ENCODE data around the gene ABI3. TPM values are rescaled to one million over a fixed set of nuclear protein-coding genes. Genes with fewer than 3 reads are reported as not detected.

Gene ABI3
- total and polyA plus RNA-seq, 9 of the 15 experiments (the other 6 are each of a cell fraction or from before 2014, with no cell fraction given) = not detected

DNA sequence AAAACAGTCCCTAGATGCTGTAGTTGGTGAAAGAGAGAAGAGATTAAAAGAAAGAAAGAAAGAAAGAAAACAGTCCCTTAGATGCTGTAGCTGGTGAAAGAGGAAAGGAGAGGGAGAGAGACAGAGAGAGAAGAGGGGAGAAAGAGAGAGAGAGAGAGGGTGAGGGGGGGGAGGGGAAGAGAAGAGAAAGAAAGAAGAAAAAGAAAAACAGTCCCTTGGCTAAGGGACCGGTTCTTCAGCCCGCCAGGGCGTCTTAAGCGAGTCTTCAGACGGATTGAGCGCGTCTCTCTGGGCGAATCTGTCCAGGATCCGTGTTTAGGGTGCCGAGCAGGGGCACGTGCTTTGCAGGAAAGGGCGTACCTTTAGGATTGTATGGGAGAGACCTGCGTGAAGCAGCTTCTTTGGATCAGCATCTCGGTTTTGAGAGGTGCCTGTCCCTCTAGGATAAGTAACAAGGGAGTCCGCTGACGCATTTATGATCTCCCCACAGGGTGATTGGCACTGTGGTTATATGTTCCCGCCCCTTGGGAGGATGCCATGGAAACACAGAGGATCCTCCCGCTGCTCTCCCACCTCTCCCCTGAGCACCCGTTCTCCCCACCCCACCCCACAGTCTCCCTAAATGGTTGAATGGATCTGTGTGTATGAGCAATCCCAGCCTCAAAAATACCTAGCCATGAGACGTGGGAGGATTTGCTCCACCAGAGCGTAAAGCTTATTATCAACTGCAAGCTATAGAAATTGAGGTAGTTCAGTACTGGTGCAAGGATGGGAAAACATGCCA lies 16.8 kb upstream of the ABI3 start (continued):
- TF ChIP-seq, protein P1, sequence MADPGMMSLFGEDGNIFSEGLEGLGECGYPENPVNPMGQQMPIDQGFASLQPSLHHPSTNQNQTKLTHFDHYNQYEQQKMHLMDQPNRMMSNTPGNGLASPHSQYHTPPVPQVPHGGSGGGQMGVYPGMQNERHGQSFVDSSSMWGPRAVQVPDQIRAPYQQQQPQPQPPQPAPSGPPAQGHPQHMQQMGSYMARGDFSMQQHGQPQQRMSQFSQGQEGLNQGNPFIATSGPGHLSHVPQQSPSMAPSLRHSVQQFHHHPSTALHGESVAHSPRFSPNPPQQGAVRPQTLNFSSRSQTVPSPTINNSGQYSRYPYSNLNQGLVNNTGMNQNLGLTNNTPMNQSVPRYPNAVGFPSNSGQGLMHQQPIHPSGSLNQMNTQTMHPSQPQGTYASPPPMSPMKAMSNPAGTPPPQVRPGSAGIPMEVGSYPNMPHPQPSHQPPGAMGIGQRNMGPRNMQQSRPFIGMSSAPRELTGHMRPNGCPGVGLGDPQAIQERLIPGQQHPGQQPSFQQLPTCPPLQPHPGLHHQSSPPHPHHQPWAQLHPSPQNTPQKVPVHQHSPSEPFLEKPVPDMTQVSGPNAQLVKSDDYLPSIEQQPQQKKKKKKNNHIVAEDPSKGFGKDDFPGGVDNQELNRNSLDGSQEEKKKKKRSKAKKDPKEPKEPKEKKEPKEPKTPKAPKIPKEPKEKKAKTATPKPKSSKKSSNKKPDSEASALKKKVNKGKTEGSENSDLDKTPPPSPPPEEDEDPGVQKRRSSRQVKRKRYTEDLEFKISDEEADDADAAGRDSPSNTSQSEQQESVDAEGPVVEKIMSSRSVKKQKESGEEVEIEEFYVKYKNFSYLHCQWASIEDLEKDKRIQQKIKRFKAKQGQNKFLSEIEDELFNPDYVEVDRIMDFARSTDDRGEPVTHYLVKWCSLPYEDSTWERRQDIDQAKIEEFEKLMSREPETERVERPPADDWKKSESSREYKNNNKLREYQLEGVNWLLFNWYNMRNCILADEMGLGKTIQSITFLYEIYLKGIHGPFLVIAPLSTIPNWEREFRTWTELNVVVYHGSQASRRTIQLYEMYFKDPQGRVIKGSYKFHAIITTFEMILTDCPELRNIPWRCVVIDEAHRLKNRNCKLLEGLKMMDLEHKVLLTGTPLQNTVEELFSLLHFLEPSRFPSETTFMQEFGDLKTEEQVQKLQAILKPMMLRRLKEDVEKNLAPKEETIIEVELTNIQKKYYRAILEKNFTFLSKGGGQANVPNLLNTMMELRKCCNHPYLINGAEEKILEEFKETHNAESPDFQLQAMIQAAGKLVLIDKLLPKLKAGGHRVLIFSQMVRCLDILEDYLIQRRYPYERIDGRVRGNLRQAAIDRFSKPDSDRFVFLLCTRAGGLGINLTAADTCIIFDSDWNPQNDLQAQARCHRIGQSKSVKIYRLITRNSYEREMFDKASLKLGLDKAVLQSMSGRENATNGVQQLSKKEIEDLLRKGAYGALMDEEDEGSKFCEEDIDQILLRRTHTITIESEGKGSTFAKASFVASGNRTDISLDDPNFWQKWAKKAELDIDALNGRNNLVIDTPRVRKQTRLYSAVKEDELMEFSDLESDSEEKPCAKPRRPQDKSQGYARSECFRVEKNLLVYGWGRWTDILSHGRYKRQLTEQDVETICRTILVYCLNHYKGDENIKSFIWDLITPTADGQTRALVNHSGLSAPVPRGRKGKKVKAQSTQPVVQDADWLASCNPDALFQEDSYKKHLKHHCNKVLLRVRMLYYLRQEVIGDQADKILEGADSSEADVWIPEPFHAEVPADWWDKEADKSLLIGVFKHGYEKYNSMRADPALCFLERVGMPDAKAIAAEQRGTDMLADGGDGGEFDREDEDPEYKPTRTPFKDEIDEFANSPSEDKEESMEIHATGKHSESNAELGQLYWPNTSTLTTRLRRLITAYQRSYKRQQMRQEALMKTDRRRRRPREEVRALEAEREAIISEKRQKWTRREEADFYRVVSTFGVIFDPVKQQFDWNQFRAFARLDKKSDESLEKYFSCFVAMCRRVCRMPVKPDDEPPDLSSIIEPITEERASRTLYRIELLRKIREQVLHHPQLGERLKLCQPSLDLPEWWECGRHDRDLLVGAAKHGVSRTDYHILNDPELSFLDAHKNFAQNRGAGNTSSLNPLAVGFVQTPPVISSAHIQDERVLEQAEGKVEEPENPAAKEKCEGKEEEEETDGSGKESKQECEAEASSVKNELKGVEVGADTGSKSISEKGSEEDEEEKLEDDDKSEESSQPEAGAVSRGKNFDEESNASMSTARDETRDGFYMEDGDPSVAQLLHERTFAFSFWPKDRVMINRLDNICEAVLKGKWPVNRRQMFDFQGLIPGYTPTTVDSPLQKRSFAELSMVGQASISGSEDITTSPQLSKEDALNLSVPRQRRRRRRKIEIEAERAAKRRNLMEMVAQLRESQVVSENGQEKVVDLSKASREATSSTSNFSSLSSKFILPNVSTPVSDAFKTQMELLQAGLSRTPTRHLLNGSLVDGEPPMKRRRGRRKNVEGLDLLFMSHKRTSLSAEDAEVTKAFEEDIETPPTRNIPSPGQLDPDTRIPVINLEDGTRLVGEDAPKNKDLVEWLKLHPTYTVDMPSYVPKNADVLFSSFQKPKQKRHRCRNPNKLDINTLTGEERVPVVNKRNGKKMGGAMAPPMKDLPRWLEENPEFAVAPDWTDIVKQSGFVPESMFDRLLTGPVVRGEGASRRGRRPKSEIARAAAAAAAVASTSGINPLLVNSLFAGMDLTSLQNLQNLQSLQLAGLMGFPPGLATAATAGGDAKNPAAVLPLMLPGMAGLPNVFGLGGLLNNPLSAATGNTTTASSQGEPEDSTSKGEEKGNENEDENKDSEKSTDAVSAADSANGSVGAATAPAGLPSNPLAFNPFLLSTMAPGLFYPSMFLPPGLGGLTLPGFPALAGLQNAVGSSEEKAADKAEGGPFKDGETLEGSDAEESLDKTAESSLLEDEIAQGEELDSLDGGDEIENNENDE (IDR thresholded peaks at IDR 0.05; ENCODE audit: low read depth, low read length) = no peak
- TF ChIP-seq KAT7 (CRISPR knock-in tag; IDR thresholded peaks at IDR 0.05; ENCODE audit: borderline replicate concordance) (no peak), ZNF707 (CRISPR knock-in tag; conservative IDR thresholded peaks at IDR 0.05) (no peak), NR3C1 (CRISPR knock-in tag; IDR thresholded peaks at IDR 0.05) (no peak), PTRF (tag; IDR thresholded peaks at IDR 0.05) (no peak), ZNF507 (tag; conservative IDR thresholded peaks at IDR 0.05) (no peak), MTA2 (IDR thresholded peaks at IDR 0.05; ENCODE audit: low read depth) (peak; percentile 52), PCBP1 (IDR thresholded peaks at IDR 0.05; ENCODE audit: low read depth, low read length, poor library complexity, severe bottlenecking) (no peak), EP300 (IDR thresholded peaks at IDR 0.05; ENCODE audit: low read length) (no peak), BRCA1 (IDR thresholded peaks at IDR 0.05) (no peak), BRCA1 (CRISPR knock-in tag; IDR thresholded peaks at IDR 0.05) (no peak), ZNF551 (CRISPR knock-in tag; IDR thresholded peaks at IDR 0.05) (no peak), ZNF436 (CRISPR knock-in tag; IDR thresholded peaks at IDR 0.05) (no peak), BRD9 (IDR thresholded peaks at IDR 0.05; ENCODE audit: low read depth, partially characterized antibody) (peak; percentile 67), TEAD4 (IDR thresholded peaks at IDR 0.05; ENCODE audit: low read length) (no peak), TEAD4 (CRISPR knock-in tag; IDR thresholded peaks at IDR 0.05; ENCODE audit: borderline replicate concordance) (no peak)
- TF ChIP-seq, protein P2, sequence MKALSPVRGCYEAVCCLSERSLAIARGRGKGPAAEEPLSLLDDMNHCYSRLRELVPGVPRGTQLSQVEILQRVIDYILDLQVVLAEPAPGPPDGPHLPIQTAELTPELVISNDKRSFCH (CRISPR knock-in tag; IDR thresholded peaks at IDR 0.05) = no peak
- TF ChIP-seq, protein P2 (tag; IDR thresholded peaks at IDR 0.05) = no peak

Data from K562 (cell line).